GM21423 (cell line): ENCODE results near the gene POLR2A.
"Not testable (repeated sequence)": the region's sequence is repeated elsewhere in the genome, so short reads cannot be mapped to it uniquely, and the experiment has no call there.

Experiments
- ATAC-seq: cut with Tn5 transposase; IDR thresholded peaks from one replicate; pipeline ENCODE4 v1.9.1; 2021; ENCODE audit warnings: mild to moderate bottlenecking, moderate library complexity; ENCODE audit not compliant: unreplicated experiment

POLR2A gene

GRCh38 chr17:7460850-7461660 lies 23.1 kb upstream of the POLR2A start:
- no peak for ATAC-seq

GRCh38 chr17:7462474-7463371 lies 21.4 kb upstream of the POLR2A start:
- no peak for ATAC-seq

GRCh38 chr17:7463372-7463846 lies 20.8 kb upstream of the POLR2A start:
- no peak for ATAC-seq

- ATAC-seq: no peak
Observed at GRCh38 chr17:7464081-7464480, 20.1 kb upstream of the POLR2A start.

GRCh38 chr17:7465597-7466275 lies 18.4 kb upstream of the POLR2A start:
- ATAC-seq: no peak

- ATAC-seq: no peak
Observed at GRCh38 chr17:7466318-7466638, 17.9 kb upstream of the POLR2A start.

- no peak for ATAC-seq
Observed at GRCh38 chr17:7466639-7467341, 17.4 kb upstream of the POLR2A start.

GRCh38 chr17:7467498-7467897 lies 16.7 kb upstream of the POLR2A start:
- no peak for ATAC-seq

GRCh38 chr17:7468290-7468689 lies 15.9 kb upstream of the POLR2A start:
- no peak for ATAC-seq

- ATAC-seq: no peak
Observed at GRCh38 chr17:7468804-7469389, 15.3 kb upstream of the POLR2A start.

GRCh38 chr17:7469843-7470242 lies 14.3 kb upstream of the POLR2A start:
- ATAC-seq: not testable (repeated sequence)

GRCh38 chr17:7470457-7470973 lies 13.7 kb upstream of the POLR2A start:
- not testable (repeated sequence) for ATAC-seq

- ATAC-seq: no peak
Observed at GRCh38 chr17:7471729-7472128, 12.4 kb upstream of the POLR2A start.

GRCh38 chr17:7474767-7475166 lies 9.4 kb upstream of the POLR2A start:
- ATAC-seq: not testable (repeated sequence)

GRCh38 chr17:7475764-7476422 lies 8.3 kb upstream of the POLR2A start:
- no peak for ATAC-seq

GRCh38 chr17:7476494-7476893 lies 7.7 kb upstream of the POLR2A start:
- ATAC-seq: no peak

GRCh38 chr17:7476951-7477350 lies 7.2 kb upstream of the POLR2A start:
- no peak for ATAC-seq

GRCh38 chr17:7477392-7478275 lies 6.5 kb upstream of the POLR2A start:
- ATAC-seq: no peak
